ENCODE measurements around the gene ERFL. TPM values are rescaled to one million over a fixed set of nuclear protein-coding genes. Genes with fewer than 3 reads are reported as not detected.

The ERFL gene
- total RNA-seq (2014; rRNA removed; shearing (Covaris generic)) = 0.07 and 0.47 TPM in 2 replicates

DNA sequence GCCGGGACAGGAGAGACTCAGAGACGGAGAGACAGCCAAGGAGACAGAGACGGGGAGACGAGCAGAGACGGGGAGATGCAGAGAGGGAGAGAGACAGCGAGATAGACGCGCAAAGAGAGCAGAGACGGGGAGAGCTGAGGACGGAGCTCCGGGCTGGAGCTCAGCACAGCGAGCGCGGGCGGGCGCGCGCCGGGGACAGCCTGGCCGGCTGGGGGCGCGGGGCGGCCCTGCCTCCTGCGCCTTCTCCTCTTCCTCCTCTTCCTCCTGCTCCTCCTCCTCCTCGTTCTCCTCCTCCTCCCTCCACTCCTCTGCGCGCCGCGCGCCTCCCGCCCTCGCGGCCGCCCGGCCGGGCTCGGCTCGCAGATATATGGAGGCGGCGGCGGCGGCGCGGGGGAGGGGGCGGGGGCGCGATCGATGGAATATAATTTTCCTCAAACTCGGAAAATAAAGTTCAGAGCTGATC is at the start of gene ERFL:
Gene ERFL (minus strand): TSS at position 229 of the 463 bp plus-strand sequence. CDS start 15,530 bp downstream, outside the sequence.
- DNase-seq (ENCODE audit: low spot score) = peak; percentile 61

GRCh38 chr19:41977916-41978315 is 49.7 kb upstream of the ERFL start:
- no peak for DNase-seq (ENCODE audit: low spot score)

- no peak for DNase-seq (ENCODE audit: low spot score)
Observed at GRCh38 chr19:41974652-41975051, 46.4 kb upstream of the ERFL start.

DNA sequence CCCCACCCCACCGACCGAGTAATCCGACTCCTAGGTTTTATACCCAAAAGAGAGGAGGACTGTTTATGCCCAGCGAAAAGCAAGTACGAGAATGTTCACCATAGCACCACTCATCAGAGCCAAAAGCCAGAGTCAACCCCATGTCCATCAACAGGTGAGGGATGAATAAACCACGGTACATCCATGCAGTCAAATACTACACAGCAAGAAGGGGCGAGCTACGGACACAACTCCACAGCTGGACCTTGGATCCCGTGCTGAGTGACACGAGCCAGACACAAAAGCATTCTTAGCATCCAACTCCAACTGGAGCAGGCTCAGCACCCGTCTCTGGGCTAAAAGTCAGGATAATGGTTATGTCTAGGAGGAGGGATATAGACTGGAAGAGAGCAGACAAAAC is 43.1 kb upstream of the ERFL start:
- DNase-seq (ENCODE audit: low spot score) = no peak

GRCh38 chr19:41969772-41970458 is 41.7 kb upstream of the ERFL start:
- DNase-seq (ENCODE audit: low spot score) = no peak

DNA sequence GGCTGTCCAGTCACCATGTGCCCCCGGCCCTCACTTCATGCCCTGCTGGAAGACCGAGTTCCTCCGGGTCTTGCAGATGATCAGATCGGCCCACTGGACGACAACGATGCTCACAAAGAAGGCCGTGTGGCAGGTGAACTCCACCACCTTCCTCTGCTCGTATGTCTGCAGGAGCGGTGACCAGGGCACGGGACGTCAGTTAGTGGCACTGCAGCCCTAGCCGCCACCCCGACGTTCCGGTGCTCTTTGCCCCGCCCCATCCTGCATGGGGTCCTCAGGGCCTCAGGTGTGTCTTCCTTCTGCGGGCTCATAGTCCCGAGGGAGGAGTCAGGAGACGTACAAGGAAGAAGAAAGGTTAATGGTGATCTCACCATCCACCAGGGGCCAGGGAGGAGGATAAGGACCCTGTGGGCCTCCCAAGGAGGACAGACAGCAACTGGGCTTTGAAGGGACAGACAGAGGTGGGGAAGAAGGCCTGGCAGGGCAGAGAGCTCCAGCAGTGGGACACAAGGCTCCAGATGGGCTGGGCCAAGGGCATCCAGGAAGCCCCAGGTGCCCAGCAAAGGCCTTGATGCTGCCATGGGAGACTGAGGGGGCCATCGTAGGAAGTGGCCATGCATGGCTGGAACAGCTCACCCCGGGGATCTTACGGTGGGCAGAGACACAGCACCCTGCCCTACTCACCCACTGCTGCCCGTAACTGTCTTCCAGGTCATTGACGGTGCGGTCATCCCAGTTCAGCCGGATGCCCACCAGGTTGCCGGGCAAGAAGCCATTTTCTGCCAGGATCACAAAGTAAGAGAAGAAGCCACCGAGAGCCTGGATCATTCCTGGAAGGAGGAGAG is 40.7 kb upstream of the ERFL start:
- no peak for DNase-seq (ENCODE audit: low spot score)

DNA sequence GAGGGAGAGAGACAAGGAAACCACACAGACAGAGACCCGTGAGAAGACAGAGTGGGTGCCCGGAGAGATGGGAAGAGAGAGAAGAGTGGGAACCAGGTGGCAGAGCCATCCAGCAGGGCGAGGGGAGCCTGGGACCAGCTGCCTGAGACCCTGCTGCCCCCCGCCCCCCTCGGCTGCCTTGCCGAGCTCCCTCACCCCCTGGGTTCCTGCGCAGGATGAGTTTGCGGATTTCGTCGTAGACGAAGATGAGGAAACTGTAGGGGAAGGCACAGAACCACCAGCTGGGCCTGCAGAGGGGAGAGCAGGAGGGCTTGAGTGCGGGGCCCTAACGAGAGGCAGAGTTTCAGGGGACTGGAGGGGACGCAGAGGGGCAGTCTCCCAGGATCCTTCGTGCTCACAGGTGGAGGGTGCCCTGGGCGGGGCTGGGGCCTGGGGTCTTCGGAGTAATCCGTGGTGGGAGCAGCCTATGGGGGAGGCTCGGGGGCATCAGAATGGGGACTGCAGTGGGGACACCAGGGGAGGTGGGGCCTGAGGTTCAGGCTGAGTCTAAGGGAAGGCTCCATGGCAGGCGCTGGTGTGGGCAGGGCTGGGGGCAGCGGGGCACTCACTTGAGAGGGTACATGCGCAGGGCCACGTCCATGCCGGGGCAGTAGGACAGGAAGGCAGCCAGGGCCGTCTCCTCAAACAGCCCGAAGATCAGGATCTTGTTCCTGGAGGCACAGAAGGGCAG is 39.0 kb upstream of the ERFL start:
- DNase-seq (ENCODE audit: low spot score) = no peak

GRCh38 chr19:41965106-41965505 is 36.9 kb upstream of the ERFL start:
- no peak for DNase-seq (ENCODE audit: low spot score)

- no peak for DNase-seq (ENCODE audit: low spot score)
Observed at GRCh38 chr19:41960973-41961372, 32.7 kb upstream of the ERFL start.

- peak; percentile 90 for DNase-seq (ENCODE audit: low spot score)
Observed at GRCh38 chr19:41959056-41960053, 31.1 kb upstream of the ERFL start, which contains the start of gene RABAC1. RABAC1 (minus strand) TSS chr19:41959321; CDS start chr19:41959292, 29 bp downstream.

DNA sequence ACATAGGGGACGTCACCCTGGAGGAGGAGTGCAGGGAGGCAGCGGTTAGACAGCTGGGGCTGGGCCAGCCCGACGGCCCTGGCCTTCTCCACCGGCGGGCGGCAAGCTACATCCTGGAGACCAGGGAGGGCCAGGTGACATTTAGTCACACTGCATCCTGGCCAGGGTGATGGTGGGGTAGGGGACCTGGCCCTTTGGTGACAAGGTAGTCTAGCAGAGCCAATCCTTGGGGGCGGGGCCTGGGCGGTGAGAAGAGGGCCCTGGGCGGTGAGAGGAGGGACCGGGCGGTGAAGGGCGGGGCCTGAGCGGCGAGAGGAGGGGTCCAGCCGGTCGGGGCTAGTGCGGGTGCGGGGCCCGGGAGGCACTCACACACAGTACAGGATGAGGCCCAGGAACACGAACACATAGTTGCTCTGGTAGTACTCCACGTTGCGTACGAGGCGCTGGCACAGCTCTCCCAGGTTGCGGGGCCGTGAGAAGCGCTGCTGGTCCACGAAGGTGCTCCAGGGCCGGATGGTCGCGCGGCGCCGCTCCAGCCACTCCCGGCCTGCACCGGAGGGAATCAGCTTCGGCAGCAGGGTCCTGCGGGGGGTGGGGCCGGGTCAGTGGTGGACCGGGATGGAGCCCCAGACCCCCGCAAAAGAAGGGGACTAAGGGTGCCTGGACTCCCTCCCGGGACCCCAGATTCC is 30.3 kb upstream of the ERFL start:
- peak; percentile 72 for DNase-seq (ENCODE audit: low spot score)

DNA sequence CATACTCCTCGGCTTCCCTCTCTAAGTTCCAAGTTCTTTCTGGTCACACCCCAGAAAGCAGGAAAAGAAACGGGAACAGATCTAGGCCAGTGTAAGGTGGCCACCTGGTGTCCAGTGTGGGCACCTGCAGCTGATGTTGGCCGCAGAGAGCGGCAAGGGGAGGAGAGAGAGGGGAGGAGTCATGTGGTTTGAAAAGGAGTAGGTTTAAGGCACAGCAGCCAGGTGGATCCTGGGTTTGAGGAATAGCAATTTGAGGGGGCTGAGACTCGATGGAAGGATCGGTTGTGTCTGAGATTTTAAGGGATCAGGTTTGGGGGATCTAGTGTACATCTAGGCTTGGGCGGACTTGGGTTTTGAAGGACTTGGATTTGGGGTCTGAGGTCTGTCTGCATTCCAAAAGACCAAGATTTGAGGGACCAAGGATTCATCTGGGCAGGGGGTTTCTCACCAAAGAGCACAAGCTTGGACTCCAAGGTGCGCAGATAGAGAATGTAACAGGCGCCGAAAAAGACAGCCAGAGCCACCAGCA is 29.7 kb upstream of the ERFL start:
- peak; percentile 88 for DNase-seq (ENCODE audit: low spot score)

- no peak for DNase-seq (ENCODE audit: low spot score)
Observed at GRCh38 chr19:41957161-41957837, 29.1 kb upstream of the ERFL start.

DNA sequence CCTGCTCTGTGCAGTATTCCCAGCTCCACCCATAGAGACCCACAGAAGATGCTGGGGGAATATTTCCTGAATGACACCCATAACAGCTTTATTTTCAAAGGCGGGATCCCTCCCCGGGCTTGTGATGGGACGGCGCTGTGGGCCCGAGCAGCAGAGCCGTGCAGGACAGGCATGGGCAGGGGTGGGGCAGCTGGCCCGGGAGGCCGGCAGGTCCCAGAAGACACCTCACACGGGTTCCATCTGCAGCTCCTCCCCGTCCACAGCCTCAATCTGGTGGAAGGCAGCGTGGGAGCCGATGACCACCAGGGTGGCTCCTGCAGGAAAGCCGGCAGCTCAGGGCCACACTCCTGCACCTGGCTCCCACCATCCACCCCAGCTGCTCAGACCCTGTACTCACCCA is 28.4 kb upstream of the ERFL start:
- DNase-seq (ENCODE audit: low spot score) = no peak

GRCh38 chr19:41955521-41955920 is 27.3 kb upstream of the ERFL start:
- no peak for DNase-seq (ENCODE audit: low spot score)

- DNase-seq (ENCODE audit: low spot score) = peak; percentile 63
Observed at GRCh38 chr19:41951686-41952172, 23.5 kb upstream of the ERFL start.

GRCh38 chr19:41947091-41947490 is 18.8 kb upstream of the ERFL start:
- no peak for DNase-seq (ENCODE audit: low spot score)

DNA sequence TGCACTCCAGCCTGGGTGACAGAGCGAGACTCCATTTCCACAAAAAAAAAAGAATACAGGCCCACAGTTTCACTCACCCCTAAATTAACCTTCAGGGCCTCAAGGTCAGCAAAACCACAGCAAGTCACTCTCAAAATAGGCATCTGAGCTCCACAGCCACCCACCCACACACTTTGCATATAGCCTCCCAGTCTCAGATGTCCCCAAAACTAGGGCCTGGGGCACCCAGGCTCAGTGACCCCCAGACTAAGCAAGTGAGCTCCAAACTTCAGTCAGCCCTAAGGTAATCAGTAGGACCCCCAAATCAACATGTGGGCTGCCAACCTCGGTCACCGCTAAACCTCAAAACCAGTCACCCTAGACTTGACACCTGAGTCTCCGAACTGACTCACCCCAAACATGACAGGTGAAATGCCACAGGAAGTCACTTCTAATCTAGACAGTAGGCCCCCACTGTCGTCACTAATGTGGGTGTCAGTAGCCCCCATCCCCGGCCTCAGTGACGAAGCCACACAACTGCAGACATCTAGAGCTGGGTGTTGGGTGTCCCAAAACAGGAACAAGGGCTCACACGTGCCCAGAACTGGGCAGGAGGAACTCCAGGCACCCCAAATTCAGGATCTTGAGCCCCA is 17.0 kb upstream of the ERFL start:
- no peak for DNase-seq (ENCODE audit: low spot score)

DNA sequence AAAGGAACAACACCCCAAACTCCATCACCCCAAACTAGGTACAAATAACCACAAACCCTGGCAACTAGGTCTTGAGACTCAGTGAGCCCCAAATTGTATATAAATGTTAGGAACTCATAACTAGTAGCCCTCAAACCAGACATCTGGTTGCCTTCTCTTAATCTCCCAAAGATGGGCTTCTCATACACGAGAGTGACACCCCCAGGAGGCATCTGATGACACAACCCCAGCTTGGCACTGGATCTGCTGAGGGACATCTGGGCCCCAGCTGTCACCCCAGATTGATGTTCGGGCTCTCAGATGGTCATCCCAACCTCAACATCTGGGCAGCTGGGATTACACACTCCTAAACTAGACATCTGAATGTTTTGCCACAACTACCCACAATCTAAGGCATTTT is 16.1 kb upstream of the ERFL start:
- DNase-seq (ENCODE audit: low spot score) = no peak
